Common myeloid progenitor, CD34-positive (primary cell): ENCODE data around the gene AGBL5.

Source experiments
- CTCF ChIA-PET: fragments of 350-600 bp; sonication (Branson Sonifier 250); formaldehyde crosslinking; loops from one replicate; lab custom pipeline; 2021; ENCODE audit warnings: antibody characterized with exemption; lab: Charles Lee
- POLR2A ChIA-PET: fragments of 350-600 bp; sonication (Branson Sonifier 250); formaldehyde crosslinking; loops from one replicate; lab custom pipeline; 2021; ENCODE audit warnings: antibody characterized with exemption; lab: Charles Lee
- DNase-seq, 3 donors: peaks; one replicate each; pipeline versions ENCODE4 v3.0.0 to v3.0.0-alpha.2; 2013
- H3K27ac ChIP-seq, 2 experiments: 1 replicate in 1 of 2; 2 replicates in 1 of 2; pipeline ENCODE4 v1.7.0; 2013; ENCODE audit warnings: inconsistent platforms in 2 of 2, low read length in 2 of 2, mild to moderate bottlenecking in 2 of 2, low read depth in 1 of 2, moderate library complexity in 1 of 2; ENCODE audit not compliant: severe bottlenecking in 2 of 2, insufficient read depth in 1 of 2, poor library complexity in 1 of 2
- H3K27me3 ChIP-seq, 5 experiments: replicated peaks in 2 of 5; 1 replicate in 3 of 5; 2 replicates in 2 of 5; pipeline versions ENCODE4 v1.6.1 to v1.7.0; 2013; ENCODE audit warnings: low read length in 4 of 5, mild to moderate bottlenecking in 2 of 5, moderate library complexity in 2 of 5, inconsistent platforms in 1 of 5; ENCODE audit not compliant: insufficient read depth in 5 of 5, control insufficient read depth in 4 of 5
- H3K36me3 ChIP-seq, 4 experiments: 1 replicate in 2 of 4; 2 replicates in 2 of 4; pipeline versions ENCODE4 v1.6.1 to v1.7.0; 2013; ENCODE audit warnings: low read length in 3 of 4, control low read depth in 1 of 4, mild to moderate bottlenecking in 1 of 4; ENCODE audit not compliant: control insufficient read depth in 4 of 4, insufficient read depth in 4 of 4
- H3K4me1 ChIP-seq, 4 experiments: 1 replicate in 3 of 4; 2 replicates in 1 of 4; pipeline versions ENCODE4 v1.6.1 to v1.7.1; 2013; ENCODE audit warnings: low read length in 3 of 4, mild to moderate bottlenecking in 3 of 4, control low read depth in 1 of 4, inconsistent platforms in 1 of 4, moderate library complexity in 1 of 4; ENCODE audit not compliant: control insufficient read depth in 4 of 4, insufficient read depth in 4 of 4; ENCODE audit errors: control extremely low read depth in 1 of 4
- H3K4me3 ChIP-seq, 7 experiments: 1 replicate in 4 of 7; 2 replicates in 3 of 7; pipeline versions ENCODE4 v1.5.1 to v1.7.0; 2013; ENCODE audit warnings: mild to moderate bottlenecking in 7 of 7, low read length in 6 of 7, moderate library complexity in 6 of 7, inconsistent platforms in 2 of 7, low read depth in 2 of 7, control low read depth in 1 of 7; ENCODE audit not compliant: insufficient read depth in 4 of 7, control insufficient read depth in 1 of 7; ENCODE audit errors: extremely low read depth in 1 of 7
- H3K9me3 ChIP-seq, 5 experiments: 1 replicate in 4 of 5; 2 replicates in 1 of 5; pipeline versions ENCODE4 v1.6.1 to v1.7.1; 2013; ENCODE audit warnings: low read length in 4 of 5, mild to moderate bottlenecking in 2 of 5, inconsistent platforms in 1 of 5, low read depth in 1 of 5, moderate library complexity in 1 of 5; ENCODE audit not compliant: control insufficient read depth in 4 of 5, insufficient read depth in 2 of 5; ENCODE audit errors: control extremely low read depth in 1 of 5
- WGBS: methylation state at CpG from one replicate; pipeline ENCODE4 v1.1.5; 2013; ENCODE audit not compliant: insufficient coverage; 5-methylcytosine and 5-hydroxymethylcytosine counted together

AGBL5 gene

DNA sequence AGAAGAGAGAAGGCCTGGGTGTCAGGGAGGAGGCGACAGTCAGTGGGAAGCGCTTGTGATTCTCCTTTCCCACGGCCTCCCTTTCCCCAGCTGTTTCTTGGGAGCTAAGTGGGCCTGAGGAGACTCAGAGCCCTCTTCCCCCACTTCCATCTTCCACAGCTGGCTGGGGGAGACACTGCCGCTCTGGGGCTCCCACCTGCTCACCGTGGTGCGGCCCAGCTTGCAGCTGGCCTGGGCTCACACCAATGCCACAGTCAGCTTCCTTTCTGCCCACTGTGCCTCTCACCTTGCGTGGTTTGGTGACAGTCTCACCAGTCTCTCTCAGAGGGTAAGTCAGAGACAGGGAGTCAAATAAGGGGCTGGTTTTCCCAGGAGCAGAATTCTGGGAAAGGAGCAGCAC, 11.6 kb upstream of the AGBL5 start:
- ChIA-PET POLR2A (interaction anchor here (1.3 kb wide), 1 partner anchor 78 kb away, joined by 4 read pairs; no protein-coding TSS in a partner anchor), CTCF (interaction anchor here (1.0 to 8.5 kb wide), 4 partner anchors 9 to 41 kb away, joined by 3 to 76 read pairs (median 4); partner anchors contain the start of gene AGBL5)
- Histone ChIP-seq H3K4me3 (no peak overlapping the region), H3K9me3 (no peaks in the 10 kb centered on the region), H3K27me3 (no peaks in the 10 kb centered on the region), H3K36me3 (peaks cover 11 to 83% (median 60%) of the 10 kb centered on the region in 4 experiments), H3K27ac (no peak overlapping the region), H3K4me1 (no peaks in the 10 kb centered on the region)
- WGBS, result 100% methylated on average over 4 of the region's 7 CpGs
- no peak for DNase-seq

DNA sequence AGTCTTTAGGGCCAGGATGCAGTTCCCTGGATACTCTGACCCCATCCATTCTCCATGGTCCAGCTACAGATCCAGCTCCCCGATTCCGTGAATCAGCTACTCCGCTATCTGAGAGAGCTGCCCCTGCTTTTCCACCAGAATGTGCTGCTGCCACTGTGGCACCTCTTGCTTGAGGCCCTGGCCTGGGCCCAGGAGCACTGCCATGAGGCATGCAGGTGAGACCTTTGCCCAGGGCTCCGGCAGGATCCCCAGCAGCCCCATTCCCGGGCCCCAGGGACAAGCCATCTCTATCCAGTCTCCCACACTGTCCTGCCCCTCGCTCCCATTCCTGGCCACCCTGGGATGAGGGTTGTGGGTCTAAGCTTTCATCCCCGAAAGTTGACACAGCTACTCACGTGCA, 11.2 kb upstream of the AGBL5 start:
- WGBS, result 97% methylated on average over 7 of the region's 8 CpGs
- CTCF ChIA-PET, result interaction anchor here (1.2 to 8.5 kb wide), 3 partner anchors 8 to 41 kb away, joined by 3 to 76 read pairs (median 3); partner anchors contain the start of gene AGBL5

DNA sequence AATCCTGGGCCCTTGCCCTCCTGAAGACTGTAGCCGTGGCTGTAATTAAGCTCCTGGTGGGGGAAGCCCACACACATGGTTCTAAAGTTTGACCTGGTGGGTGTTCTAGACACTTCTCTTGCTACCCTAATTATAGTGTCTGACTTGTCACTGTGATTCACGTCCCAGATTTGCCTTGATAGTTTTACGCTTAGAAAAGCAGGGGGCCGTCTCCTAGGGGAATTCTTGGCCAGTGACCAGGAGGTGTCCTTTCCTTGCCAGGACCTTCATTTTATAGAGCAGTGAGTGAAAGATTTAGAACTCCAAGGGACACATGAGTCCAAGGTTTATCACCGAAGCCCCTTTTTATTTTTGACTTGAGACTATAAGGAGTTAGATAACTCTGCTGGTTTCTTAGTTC, 9.7 kb upstream of the AGBL5 start:
- ChIA-PET POLR2A (no interaction called here), CTCF (no interaction called here)
- H3K27me3 ChIP-seq, result no peaks in the 10 kb centered on the region
- H3K36me3 ChIP-seq, result peaks cover 3 to 64% (median 44%) of the 10 kb centered on the region in 4 experiments
- peak overlapping the region in 1 of 2 experiments; percentile 22 for H3K27ac ChIP-seq
- WGBS, result 97% methylated on average over 4 of the region's 5 CpGs
- DNase-seq, result no peak
- H3K4me1 ChIP-seq, result no peaks in the 10 kb centered on the region
- no peak overlapping the region for H3K4me3 ChIP-seq
- no peaks in the 10 kb centered on the region for H3K9me3 ChIP-seq

More for the DNA sequence above, 11.2 kb upstream of the AGBL5 start:
- Histone ChIP-seq H3K4me3 (no peak overlapping the region), H3K9me3 (no peaks in the 10 kb centered on the region), H3K4me1 (no peaks in the 10 kb centered on the region), H3K36me3 (peaks cover 11 to 79% (median 58%) of the 10 kb centered on the region in 4 experiments), H3K27ac (no peak overlapping the region), H3K27me3 (no peaks in the 10 kb centered on the region)
- POLR2A ChIA-PET, result no interaction called here
- DNase-seq, result no peak

DNA sequence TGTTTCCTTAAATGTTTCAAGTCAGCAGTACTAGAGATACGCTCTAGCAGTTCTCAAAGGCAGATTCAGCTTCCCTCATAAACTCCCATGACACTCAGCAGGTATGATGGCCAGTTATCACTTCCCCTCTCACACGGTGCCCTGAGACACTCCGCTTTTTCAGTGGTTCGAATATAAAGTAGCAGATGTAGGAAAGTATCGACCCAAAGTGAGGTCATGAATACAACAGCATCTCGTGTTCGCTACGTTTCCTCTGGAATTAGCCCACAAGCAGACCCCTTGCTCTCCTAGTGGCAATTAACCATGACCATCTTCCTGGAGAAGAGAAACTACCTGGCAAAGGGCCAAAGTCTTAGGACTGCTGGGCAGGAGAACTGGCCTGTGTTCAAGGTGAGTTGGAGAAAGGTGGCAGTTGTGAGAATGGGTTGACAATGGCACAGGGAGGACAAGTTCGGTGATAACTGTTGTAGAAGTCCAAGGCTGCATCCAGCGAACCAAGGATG, 9.3 kb upstream of the AGBL5 start:
- Histone ChIP-seq H3K9me3 (no peaks in the 10 kb centered on the region), H3K27me3 (no peaks in the 10 kb centered on the region), H3K4me3 (no peak overlapping the region), H3K36me3 (peaks cover 3 to 59% (median 40%) of the 10 kb centered on the region in 4 experiments), H3K4me1 (no peaks in the 10 kb centered on the region), H3K27ac (peak overlapping the region in 1 of 2 experiments; percentile 22)
- DNase-seq, result no peak
- ChIA-PET POLR2A (no interaction called here), CTCF (no interaction called here)
- WGBS, result 93% methylated on average over 10 of the region's 10 CpGs

DNA sequence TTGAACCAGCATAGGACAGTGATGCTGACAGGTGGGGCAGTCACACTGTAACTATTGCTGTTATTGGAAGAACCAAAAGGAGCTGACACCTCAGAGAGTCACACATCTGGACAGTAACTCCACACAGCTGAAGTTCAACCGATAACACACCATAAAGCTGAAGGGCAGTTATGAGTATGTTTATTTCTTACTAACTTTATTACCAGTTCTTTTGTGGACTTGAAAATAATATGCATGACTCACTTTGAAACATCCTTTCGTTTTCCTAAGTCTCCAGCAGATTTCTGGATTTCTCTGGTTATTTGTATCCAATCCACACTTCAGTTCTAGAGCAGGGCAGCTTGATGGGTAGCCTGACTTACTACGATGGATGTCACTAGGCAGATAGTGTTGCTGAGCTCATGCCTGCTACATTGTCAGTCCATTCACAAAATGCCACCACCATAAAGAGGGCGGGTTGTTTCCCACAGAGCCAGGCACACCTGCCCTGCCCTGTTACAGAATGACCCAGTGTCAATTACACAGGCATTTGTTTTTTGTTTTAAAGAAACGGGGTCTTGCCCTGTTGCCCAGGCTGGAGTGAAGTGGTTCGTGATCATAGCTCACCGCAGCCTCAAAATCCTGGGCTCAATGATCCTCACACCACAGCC, 8.4 kb upstream of the AGBL5 start:
- Histone ChIP-seq H3K27ac (no peak overlapping the region), H3K4me3 (no peak overlapping the region), H3K36me3 (peaks cover 3 to 50% (median 31%) of the 10 kb centered on the region in 4 experiments), H3K4me1 (no peaks in the 10 kb centered on the region), H3K9me3 (no peaks in the 10 kb centered on the region), H3K27me3 (no peaks in the 10 kb centered on the region)
- POLR2A ChIA-PET, result interaction anchor here (0.6 kb wide), 1 partner anchor 1127 kb away, joined by 3 read pairs; no protein-coding TSS in a partner anchor
- CTCF ChIA-PET, result interaction anchor here (0.9 kb wide), 1 partner anchor 10 kb away, joined by 5 read pairs; the partner anchor contains the start of gene TMEM214
- WGBS, result 95% methylated on average over 6 of the region's 7 CpGs
- no peak for DNase-seq

DNA sequence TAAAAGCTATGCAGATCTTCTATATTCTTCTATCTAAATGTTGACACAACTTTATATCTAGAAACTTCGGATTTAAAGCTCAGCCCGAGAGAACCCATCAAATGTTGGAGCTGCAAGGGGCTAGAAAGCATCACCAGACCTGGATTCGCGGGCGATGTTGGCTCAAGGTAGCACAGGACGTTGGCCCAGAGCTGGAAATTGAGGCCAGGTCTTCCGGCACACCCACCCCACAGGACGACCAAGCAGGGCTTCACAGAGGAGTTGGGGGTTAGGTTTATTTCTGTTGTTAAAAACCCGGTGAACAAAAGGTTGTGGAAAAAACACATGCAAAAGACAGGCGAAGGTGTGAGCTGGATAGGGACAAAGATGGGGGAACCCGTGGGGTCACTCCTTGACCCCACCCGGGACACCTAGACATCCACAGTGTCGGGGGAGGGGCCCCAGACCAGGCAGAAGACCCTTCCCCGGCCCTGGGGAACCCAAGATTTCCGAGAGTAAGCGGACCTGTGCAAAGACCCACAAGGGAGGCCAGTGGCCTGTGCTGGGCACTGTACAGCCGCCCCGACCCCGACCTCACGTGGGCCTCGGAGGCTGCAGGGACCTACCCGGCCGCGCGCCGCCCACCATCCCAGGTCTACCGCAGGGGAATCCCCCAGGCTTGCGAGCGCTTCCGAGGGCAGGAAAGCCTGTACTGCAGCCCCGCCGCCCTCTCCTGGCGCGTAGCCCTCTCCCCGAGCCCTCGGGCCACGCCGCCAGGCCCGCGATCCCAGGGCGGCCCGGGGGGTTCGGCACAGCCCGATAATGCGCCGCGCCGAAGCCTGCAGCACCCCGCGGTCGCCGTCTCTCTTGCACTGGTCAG, 1.8 kb upstream of the AGBL5 start:
- Histone ChIP-seq H3K4me1 (peaks cover 2 to 24% (median 21%) of the 10 kb centered on the region in 4 experiments), H3K27ac (peak overlapping the region in 1 of 2 experiments; percentile 86), H3K4me3 (peak overlapping the region; percentile 82 to 98 (median 93)), H3K9me3 (no peaks in the 10 kb centered on the region), H3K27me3 (no peaks in the 10 kb centered on the region), H3K36me3 (peaks cover 0 to 14% (median 13%) of the 10 kb centered on the region in 4 experiments)
- WGBS, result 5% methylated on average over 44 of the region's 52 CpGs
- ChIA-PET CTCF (interaction anchor here (1.1 to 19.5 kb wide), 7 partner anchors 9 to 254 kb away, joined by 3 to 381 read pairs (median 8); partner anchors contain the start of genes EMILIN1, KHK, OST4 and TMEM214), POLR2A (interaction anchor here (0.6 to 2.4 kb wide), 7 partner anchors 13 to 67 kb away, joined by 3 to 16 read pairs (median 6); partner anchors contain the start of genes OST4 and TMEM214)
- DNase-seq, result peak; percentile 55 to 82 (median 79)
